SK-N-SH treated with all-trans-retinoic acid at 6 μM for 48 hours (cell line): Measurements from ENCODE around the gene B3GLCT.

ENCODE experiments used
- ATAC-seq: fragments of 200-7000 bp; cut with Tn5 transposase; 3 replicates; pipeline ENCODE4 v1.9.1; 2020; ENCODE audit warnings: mild to moderate bottlenecking, moderate library complexity
- BACH2 ChIP-seq: fragments of 250-450 bp; sonication (Bioruptor Pico); IDR thresholded peaks from 2 replicates; pipeline ENCODE4 v1.9.0; 2021; ENCODE audit warnings: mild to moderate bottlenecking, borderline replicate concordance
- CSDC2 ChIP-seq: fragments of 250-450 bp; sonication (Bioruptor Pico); IDR thresholded peaks from 2 replicates; pipeline ENCODE4 v1.5.0; 2020; ENCODE audit warnings: mild to moderate bottlenecking, moderate library complexity
- ESRRG ChIP-seq: fragments of 250-450 bp; sonication (Bioruptor Pico); IDR thresholded peaks from 2 replicates; pipeline ENCODE4 v1.6.1; 2021; ENCODE audit warnings: mild to moderate bottlenecking
- GLIS3 ChIP-seq: fragments of 250-450 bp; sonication (Bioruptor Pico); IDR thresholded peaks from 2 replicates; pipeline ENCODE4 v1.5.0; 2020; ENCODE audit warnings: mild to moderate bottlenecking, moderate library complexity
- ISL1 ChIP-seq: fragments of 250-450 bp; sonication (Bioruptor Pico); IDR thresholded peaks from 2 replicates; pipeline ENCODE4 v2.1.2; 2022; ENCODE audit warnings: mild to moderate bottlenecking, moderate library complexity
- OSR1 ChIP-seq: fragments of 250-450 bp; sonication (Bioruptor Pico); IDR thresholded peaks from 2 replicates; pipeline ENCODE4 v1.8.0; 2022; ENCODE audit warnings: moderate library complexity, mild to moderate bottlenecking, inconsistent platforms
- PATZ1 ChIP-seq: fragments of 250-450 bp; sonication (Bioruptor Pico); IDR thresholded peaks from 2 replicates; pipeline ENCODE4 v1.8.0; 2020; ENCODE audit warnings: mild to moderate bottlenecking, moderate library complexity, borderline replicate concordance
- POU6F1 ChIP-seq: fragments of 250-450 bp; sonication (Bioruptor Pico); IDR thresholded peaks from 2 replicates; pipeline ENCODE4 v1.8.0; 2021; ENCODE audit warnings: low read depth, mild to moderate bottlenecking, moderate library complexity, borderline replicate concordance
- RARB ChIP-seq: fragments of 250-450 bp; sonication (Bioruptor Pico); IDR thresholded peaks from 2 replicates; pipeline ENCODE4 v1.8.0; 2021; ENCODE audit warnings: mild to moderate bottlenecking, moderate library complexity
- SNAI2 ChIP-seq: fragments of 250-450 bp; sonication (Bioruptor Pico); IDR thresholded peaks from 2 replicates; pipeline ENCODE4 v1.5.0; 2020; ENCODE audit warnings: mild to moderate bottlenecking, moderate library complexity
- ZC3H10 ChIP-seq: fragments of 250-450 bp; sonication (Bioruptor Pico); IDR thresholded peaks from 2 replicates; pipeline ENCODE4 v1.5.1; 2021; ENCODE audit warnings: mild to moderate bottlenecking, moderate library complexity
- ZFP3 ChIP-seq: fragments of 250-450 bp; sonication (Bioruptor Pico); IDR thresholded peaks from 2 replicates; pipeline ENCODE4 v1.5.0; 2020; ENCODE audit warnings: mild to moderate bottlenecking, moderate library complexity
- ZFP30 ChIP-seq: fragments of 450-650 bp; formaldehyde crosslinking; IDR thresholded peaks from 2 replicates; pipeline ENCODE4 v1.5.0; 2022; ENCODE audit warnings: mild to moderate bottlenecking, moderate library complexity
- ZNF565 ChIP-seq: fragments of 450-650 bp; formaldehyde crosslinking; conservative IDR thresholded peaks from 2 replicates; pipeline ENCODE4 v1.5.0; 2020; ENCODE audit warnings: low read depth, mild to moderate bottlenecking, moderate library complexity
- ZNF8 ChIP-seq: fragments of 450-650 bp; formaldehyde crosslinking; IDR thresholded peaks from 2 replicates; pipeline ENCODE4 v1.5.0; 2020; ENCODE audit warnings: mild to moderate bottlenecking, moderate library complexity
- TF ChIP-seq, protein P1 (sequence below): fragments of 250-450 bp; sonication (Bioruptor Pico); IDR thresholded peaks from 2 replicates; pipeline ENCODE4 v1.5.1; 2021; ENCODE audit warnings: mild to moderate bottlenecking, moderate library complexity
- TF ChIP-seq, protein P2 (sequence below): fragments of 250-450 bp; sonication (Bioruptor Pico); IDR thresholded peaks from 2 replicates; pipeline ENCODE4 v1.5.0; 2020; ENCODE audit warnings: mild to moderate bottlenecking, moderate library complexity
- TF ChIP-seq, protein P3 (sequence below): fragments of 250-450 bp; sonication (Bioruptor Pico); IDR thresholded peaks from 2 replicates; pipeline ENCODE4 v1.5.1; 2020; ENCODE audit warnings: low read depth, mild to moderate bottlenecking, moderate library complexity

The B3GLCT gene

GRCh38 chr13:31154939-31155338 is 44.8 kb upstream of the B3GLCT start (continued):
- TF ChIP-seq, protein P1, sequence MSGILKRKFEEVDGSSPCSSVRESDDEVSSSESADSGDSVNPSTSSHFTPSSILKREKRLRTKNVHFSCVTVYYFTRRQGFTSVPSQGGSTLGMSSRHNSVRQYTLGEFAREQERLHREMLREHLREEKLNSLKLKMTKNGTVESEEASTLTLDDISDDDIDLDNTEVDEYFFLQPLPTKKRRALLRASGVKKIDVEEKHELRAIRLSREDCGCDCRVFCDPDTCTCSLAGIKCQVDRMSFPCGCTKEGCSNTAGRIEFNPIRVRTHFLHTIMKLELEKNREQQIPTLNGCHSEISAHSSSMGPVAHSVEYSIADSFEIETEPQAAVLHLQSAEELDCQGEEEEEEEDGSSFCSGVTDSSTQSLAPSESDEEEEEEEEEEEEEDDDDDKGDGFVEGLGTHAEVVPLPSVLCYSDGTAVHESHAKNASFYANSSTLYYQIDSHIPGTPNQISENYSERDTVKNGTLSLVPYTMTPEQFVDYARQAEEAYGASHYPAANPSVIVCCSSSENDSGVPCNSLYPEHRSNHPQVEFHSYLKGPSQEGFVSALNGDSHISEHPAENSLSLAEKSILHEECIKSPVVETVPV, result no peak
- TF ChIP-seq RARB, result no peak

GRCh38 chr13:31159306-31159705 is 40.5 kb upstream of the B3GLCT start:
- TF ChIP-seq GLIS3 (CRISPR knock-in tag) (no peak), ISL1 (peak; percentile 29; the same call in 1 of the 2 replicates)
- TF ChIP-seq, all 23 proteins: peak for 1
- no peak for ATAC-seq

- TF ChIP-seq GLIS3 (CRISPR knock-in tag) (no peak), ZC3H10 (CRISPR knock-in tag) (no peak), ESRRG (CRISPR knock-in tag) (no peak), POU6F1 (CRISPR knock-in tag) (no peak), OSR1 (CRISPR knock-in tag) (no peak), CSDC2 (CRISPR knock-in tag) (no peak), ZNF8 (CRISPR knock-in tag) (no peak), BACH2 (no peak), RARB (no peak), ISL1 (no peak), SNAI2 (no peak)
- TF ChIP-seq, protein P2, sequence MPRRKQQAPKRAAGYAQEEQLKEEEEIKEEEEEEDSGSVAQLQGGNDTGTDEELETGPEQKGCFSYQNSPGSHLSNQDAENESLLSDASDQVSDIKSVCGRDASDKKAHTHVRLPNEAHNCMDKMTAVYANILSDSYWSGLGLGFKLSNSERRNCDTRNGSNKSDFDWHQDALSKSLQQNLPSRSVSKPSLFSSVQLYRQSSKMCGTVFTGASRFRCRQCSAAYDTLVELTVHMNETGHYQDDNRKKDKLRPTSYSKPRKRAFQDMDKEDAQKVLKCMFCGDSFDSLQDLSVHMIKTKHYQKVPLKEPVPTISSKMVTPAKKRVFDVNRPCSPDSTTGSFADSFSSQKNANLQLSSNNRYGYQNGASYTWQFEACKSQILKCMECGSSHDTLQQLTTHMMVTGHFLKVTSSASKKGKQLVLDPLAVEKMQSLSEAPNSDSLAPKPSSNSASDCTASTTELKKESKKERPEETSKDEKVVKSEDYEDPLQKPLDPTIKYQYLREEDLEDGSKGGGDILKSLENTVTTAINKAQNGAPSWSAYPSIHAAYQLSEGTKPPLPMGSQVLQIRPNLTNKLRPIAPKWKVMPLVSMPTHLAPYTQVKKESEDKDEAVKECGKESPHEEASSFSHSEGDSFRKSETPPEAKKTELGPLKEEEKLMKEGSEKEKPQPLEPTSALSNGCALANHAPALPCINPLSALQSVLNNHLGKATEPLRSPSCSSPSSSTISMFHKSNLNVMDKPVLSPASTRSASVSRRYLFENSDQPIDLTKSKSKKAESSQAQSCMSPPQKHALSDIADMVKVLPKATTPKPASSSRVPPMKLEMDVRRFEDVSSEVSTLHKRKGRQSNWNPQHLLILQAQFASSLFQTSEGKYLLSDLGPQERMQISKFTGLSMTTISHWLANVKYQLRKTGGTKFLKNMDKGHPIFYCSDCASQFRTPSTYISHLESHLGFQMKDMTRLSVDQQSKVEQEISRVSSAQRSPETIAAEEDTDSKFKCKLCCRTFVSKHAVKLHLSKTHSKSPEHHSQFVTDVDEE (CRISPR knock-in tag), result no peak
- ATAC-seq, result peak; percentile 47
Measured at GRCh38 chr13:31160857-31161556, 38.8 kb upstream of the B3GLCT start.

- TF ChIP-seq RARB (no peak), ZNF565 (no peak), ESRRG (CRISPR knock-in tag) (no peak), ZNF8 (CRISPR knock-in tag) (no peak), ZFP3 (CRISPR knock-in tag) (no peak), OSR1 (CRISPR knock-in tag) (no peak), GLIS3 (CRISPR knock-in tag) (no peak), PATZ1 (CRISPR knock-in tag) (no peak), ISL1 (no peak), ZC3H10 (CRISPR knock-in tag) (no peak), CSDC2 (CRISPR knock-in tag) (no peak), SNAI2 (no peak), ZFP30 (CRISPR knock-in tag) (no peak), POU6F1 (CRISPR knock-in tag) (no peak)
- TF ChIP-seq, protein P3, sequence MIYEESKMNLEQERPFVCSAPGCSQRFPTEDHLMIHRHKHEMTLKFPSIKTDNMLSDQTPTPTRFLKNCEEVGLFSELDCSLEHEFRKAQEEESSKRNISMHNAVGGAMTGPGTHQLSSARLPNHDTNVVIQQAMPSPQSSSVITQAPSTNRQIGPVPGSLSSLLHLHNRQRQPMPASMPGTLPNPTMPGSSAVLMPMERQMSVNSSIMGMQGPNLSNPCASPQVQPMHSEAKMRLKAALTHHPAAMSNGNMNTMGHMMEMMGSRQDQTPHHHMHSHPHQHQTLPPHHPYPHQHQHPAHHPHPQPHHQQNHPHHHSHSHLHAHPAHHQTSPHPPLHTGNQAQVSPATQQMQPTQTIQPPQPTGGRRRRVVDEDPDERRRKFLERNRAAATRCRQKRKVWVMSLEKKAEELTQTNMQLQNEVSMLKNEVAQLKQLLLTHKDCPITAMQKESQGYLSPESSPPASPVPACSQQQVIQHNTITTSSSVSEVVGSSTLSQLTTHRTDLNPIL, result no peak
- TF ChIP-seq, protein P2 (CRISPR knock-in tag), result no peak
- TF ChIP-seq, protein P1, result no peak
- peak; percentile 88 for ATAC-seq
Measured at GRCh38 chr13:31161557-31162150, 38.1 kb upstream of the B3GLCT start, which contains the start of gene HSPH1. TSS of gene HSPH1 (minus strand) at chr13:31161904. CDS start at chr13:31161582, 322 bp downstream.
